ENCODE data around the gene KCNJ5. TPM values are rescaled to one million over a fixed set of nuclear protein-coding genes. Genes with fewer than 3 reads are reported as not detected.

KCNJ5 gene
- total RNA-seq (ENCODE audit: low replicate concordance), result under 0.01 and 0.12 TPM in 2 replicates

GRCh38 chr11:128890543-128891368, at the start of gene KCNJ5:
Gene KCNJ5 (plus strand): TSS chr11:128891356. CDS start chr11:128911274, 19,918 bp downstream.

GRCh38 chr11:128867277-128867676, 23.9 kb upstream of the KCNJ5 start, which contains the start of gene KCNJ1:
Gene KCNJ1 (minus strand): TSS chr11:128867296. CDS start chr11:128840243, 27,053 bp downstream.

GRCh38 chr11:128942817-128943427, 51.8 kb downstream of the KCNJ5 start, which contains the start of gene TP53AIP1:
Gene TP53AIP1 (minus strand): TSS chr11:128942871. CDS start chr11:128937818, 5,053 bp downstream.

Other genes starting within 250 kb of the KCNJ5 start
- gene FLI1, start 197.3 kb upstream of the KCNJ5 start, total RNA-seq (ENCODE audit: low replicate concordance), result 19.0 and 49.2 TPM in 2 replicates
- gene KCNJ1, start 24.1 kb upstream of the KCNJ5 start, total RNA-seq (ENCODE audit: low replicate concordance), result not detected in 2 replicates
- gene TP53AIP1, start 51.5 kb downstream of the KCNJ5 start, total RNA-seq (ENCODE audit: low replicate concordance), result 0.08 TPM in 1 of 2 replicates, not detected in the other